Activated CD4-positive, alpha-beta T cell treated with anti-CD3 and anti-CD28 coated beads, Interleukin-2, amount 50 U/mL, for 24 hours (primary cell): ENCODE measurements around the gene RRM1.

ENCODE experiments used
- DNase-seq, 2 donors: peaks; one replicate each; pipeline ENCODE4 v3.0.0-alpha.2; 2020; ENCODE audit warnings: low read depth in 1 of 2, low spot score in 1 of 2

The RRM1 gene

DNA sequence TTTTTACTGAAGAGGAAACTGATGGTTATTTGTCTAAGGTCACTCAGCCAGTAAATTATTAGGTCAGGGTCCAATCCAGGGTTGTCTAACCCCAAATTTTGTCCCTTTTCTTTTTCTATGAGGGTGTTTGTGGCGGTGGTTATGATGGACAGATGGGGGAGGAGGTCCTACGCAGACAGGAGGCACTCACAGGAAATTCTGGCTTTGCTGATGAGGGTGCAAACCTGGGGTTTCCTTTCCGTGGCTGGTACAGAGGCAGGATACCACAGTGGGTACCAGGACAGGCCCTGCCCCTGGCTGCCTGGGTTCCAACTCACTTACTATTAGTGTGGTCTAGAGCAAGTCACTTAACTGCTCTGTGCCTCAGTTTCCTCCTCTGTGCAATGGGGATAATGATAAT is 91.0 kb downstream of the RRM1 start:
- DNase-seq: no peak

DNA sequence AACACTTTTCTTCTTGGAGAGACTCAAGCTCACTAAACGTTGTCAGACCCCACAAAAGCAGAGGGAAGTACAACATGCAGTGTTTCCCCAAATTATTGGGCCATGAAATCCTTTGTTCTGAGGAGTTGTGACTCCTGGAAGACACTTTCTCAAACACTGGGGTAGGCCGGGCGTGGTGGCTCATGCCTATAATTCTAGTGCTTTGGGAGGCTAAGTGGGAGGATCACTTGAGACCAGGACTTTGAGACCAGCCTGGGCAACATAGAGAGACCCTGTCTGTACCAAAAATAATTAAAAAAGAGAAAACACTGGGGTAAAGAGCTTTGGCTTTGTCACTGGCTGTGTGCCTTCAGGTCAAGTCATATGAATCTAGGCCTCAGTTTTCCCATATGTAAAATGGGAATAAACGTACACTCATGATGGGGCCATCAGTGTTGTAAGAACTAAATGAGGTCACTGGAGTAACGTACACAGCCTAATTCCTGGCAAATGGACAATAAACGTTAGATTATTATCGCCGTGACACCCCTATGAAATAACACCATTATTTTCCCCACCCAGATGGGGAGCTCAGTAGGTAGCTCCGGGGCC is 92.0 kb downstream of the RRM1 start:
- no peak for DNase-seq

DNA sequence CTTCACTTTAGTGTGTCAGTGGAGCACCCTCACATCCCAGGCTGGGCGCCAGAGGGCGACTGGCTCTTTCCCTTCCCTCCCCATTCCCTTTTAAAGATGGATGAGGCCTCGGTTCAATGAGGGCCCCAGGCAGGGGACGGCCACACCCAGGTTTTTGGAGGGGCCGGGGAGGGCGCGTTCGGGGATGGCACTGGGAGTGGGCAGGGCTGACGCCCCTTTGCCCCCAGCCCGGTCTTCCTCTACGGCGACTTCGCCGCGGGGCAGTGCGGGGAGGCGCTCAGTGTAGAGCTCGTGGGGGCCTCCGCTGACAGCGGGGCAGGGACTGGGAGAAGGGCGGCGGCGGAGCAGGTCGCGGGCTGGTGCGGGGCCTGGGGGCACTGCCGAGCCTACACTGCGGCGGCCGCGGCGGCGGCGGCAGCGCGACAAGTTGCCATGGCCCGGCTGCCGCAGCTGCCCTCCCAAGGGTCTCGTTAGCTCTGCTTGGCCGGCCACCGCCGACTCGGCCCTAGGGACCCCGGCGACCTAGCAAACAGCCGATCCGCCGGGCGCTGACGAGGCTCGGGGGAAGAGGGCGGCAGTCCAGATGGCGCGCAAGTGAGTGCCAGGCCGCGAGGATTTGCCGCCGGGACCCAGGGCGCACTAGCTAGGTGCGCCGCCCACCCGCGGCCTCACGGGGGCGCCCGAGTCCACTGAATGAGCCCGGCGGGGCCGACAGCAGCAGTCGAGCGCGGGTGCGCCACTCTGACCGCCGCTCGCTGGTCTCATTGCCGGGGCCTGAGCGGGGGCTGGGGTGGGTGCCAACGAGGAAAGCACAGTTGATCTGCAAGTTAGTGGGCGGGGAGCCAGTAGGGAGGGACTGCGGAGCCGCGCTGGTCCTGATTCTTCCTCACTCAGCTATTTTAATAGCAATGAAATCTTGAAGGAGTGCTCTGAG is 92.7 kb downstream of the RRM1 start:
- peak; percentile 66 to 81 for DNase-seq
